ENCODE measurements around the gene CCL8.

The CCL8 gene

DNA sequence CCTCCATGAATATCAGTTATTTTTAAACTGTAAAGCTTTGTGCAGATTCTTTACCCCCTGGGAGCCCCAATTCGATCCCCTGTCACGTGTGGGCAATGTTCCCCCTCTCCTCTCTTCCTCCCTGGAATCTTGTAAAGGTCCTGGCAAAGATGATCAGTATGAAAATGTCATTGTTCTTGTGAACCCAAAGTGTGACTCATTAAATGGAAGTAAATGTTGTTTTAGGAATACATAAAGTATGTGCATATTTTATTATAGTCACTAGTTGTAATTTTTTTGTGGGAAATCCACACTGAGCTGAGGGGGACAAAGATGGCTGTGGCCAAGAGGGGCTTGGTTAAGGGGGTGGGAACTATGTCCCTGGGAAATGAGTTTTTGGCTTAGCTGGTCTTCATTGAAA lies 31.4 kb upstream of the CCL8 start:
- H3K4me3 ChIP-seq (ENCODE audit: low read depth, low read length) = no peak overlapping the region
- no peak for DNase-seq (ENCODE audit: low read depth, low spot score)
- in situ Hi-C loops (cut with HindIII; ENCODE audit: low sequenced_read_pairs) = no loop called here
- TF ChIP-seq, protein P1, sequence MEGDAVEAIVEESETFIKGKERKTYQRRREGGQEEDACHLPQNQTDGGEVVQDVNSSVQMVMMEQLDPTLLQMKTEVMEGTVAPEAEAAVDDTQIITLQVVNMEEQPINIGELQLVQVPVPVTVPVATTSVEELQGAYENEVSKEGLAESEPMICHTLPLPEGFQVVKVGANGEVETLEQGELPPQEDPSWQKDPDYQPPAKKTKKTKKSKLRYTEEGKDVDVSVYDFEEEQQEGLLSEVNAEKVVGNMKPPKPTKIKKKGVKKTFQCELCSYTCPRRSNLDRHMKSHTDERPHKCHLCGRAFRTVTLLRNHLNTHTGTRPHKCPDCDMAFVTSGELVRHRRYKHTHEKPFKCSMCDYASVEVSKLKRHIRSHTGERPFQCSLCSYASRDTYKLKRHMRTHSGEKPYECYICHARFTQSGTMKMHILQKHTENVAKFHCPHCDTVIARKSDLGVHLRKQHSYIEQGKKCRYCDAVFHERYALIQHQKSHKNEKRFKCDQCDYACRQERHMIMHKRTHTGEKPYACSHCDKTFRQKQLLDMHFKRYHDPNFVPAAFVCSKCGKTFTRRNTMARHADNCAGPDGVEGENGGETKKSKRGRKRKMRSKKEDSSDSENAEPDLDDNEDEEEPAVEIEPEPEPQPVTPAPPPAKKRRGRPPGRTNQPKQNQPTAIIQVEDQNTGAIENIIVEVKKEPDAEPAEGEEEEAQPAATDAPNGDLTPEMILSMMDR (IDR thresholded peaks at IDR 0.05; ENCODE audit: low read depth, low read length) = no peak

DNA sequence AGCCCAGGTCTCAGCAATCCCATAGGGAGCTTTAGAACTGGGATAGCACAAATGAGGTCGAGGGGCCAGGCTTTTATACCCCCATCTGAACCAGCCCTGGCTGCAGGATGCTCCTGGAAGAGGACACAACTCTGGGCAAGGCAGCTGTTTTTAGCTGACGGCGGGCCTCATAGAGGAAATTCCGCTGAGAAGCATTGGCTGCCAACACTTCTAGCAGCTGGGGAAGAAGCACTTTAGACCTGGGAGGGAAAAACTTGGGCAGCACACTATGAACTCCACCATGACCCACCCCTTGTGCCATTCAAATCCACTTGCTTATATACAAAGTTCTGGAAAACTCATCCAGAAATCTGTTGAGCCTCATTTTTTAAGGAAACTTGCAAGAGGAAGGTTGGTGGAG lies 28.6 kb upstream of the CCL8 start:
- in situ Hi-C loops (cut with HindIII; ENCODE audit: low sequenced_read_pairs) = no loop called here
- TF ChIP-seq, protein P1 (IDR thresholded peaks at IDR 0.05; ENCODE audit: low read depth, low read length) = no peak
- DNase-seq (ENCODE audit: low read depth, low spot score) = no peak
- H3K4me3 ChIP-seq (ENCODE audit: low read depth, low read length) = no peak overlapping the region

DNA sequence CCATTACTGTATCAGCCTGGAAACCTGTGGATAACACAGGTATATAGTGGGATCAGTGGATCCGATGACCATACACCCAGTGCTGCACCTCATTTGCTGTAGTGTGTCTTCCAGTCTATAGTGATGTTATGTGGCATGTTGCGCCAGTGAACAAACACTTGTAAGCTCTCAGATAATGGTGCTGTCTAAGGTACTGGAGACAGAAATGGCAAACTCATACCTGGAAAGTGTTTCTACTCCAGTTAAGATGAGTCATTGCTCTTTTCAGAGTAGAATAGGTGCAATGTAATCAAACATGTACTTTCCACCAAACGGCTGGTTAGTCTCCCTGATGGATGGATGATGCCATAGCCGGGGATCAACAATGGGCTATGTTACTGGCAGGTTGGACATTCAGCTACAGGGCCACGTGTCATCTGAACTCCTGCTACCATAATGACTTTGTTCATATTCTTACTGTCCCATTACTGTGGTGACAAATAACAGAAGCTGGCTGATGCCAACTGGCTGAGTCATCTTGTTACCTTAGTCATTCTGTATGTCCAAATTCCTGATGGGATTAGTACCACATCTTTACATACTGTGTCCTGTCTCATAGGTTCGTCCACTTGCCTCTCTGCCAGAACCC lies 27.4 kb upstream of the CCL8 start:
- in situ Hi-C loops (cut with HindIII; ENCODE audit: low sequenced_read_pairs) = no loop called here
- TF ChIP-seq, protein P1 (IDR thresholded peaks at IDR 0.05; ENCODE audit: low read depth, low read length) = no peak
- no peak overlapping the region for H3K4me3 ChIP-seq (ENCODE audit: low read depth, low read length)
- no peak for DNase-seq (ENCODE audit: low read depth, low spot score)

DNA sequence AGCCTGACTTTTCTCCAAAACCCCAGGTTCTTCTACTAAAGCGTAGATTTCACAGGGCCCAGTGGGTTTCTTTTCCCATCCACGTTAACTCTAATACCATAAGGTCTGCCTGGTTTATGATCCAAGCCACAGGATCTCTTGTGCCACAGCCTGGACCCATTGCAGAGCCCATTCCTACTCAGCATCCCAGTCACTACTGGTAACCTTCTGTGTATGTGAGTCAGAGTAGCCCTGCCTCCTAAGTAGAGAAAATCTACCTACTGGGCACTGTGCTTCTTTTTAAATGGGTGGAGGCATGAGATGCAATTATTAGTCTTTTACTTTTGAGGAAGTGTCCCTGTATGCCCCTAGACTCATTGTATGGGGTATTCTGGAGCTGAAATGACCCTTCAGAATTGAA lies 20.2 kb upstream of the CCL8 start:
- in situ Hi-C loops (cut with HindIII; ENCODE audit: low sequenced_read_pairs) = no loop called here
- no peak for DNase-seq (ENCODE audit: low read depth, low spot score)
- TF ChIP-seq, protein P1 (IDR thresholded peaks at IDR 0.05; ENCODE audit: low read depth, low read length) = no peak
- no peak overlapping the region for H3K4me3 ChIP-seq (ENCODE audit: low read depth, low read length)

DNA sequence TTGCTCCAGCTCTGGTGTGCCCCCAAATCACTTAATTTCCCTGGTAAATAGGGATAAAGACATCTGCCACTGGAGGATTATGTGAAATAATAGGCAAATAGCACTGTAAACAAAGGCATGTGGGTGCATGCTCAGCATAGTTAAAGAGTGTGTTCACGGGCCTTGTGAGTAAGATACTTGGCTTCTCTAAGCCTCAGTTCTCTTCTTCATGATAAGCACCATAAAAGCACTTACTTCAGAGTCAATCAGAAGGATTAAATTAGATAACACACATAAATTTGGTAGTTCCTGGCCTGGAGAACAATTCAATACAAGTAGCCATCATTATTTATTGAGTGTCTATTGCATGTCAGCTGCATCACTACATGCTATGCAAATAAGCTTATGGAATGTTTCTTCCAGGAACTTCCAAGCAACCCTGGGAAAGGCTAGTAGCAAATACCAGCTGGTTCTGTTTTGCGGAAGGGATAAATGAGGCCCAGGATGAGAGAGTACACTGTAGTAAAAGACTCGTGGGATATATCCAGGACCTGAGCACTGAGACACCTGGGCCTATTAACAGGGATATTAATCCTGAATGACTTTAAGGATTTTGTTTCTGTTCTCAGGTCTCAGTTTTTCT lies 19.2 kb upstream of the CCL8 start:
- DNase-seq (ENCODE audit: low read depth, low spot score) = peak; percentile 56
- H3K4me3 ChIP-seq (ENCODE audit: low read depth, low read length) = no peak overlapping the region
- in situ Hi-C loops (cut with HindIII; ENCODE audit: low sequenced_read_pairs) = no loop called here
- TF ChIP-seq, protein P1 (IDR thresholded peaks at IDR 0.05; ENCODE audit: low read depth, low read length) = no peak

DNA sequence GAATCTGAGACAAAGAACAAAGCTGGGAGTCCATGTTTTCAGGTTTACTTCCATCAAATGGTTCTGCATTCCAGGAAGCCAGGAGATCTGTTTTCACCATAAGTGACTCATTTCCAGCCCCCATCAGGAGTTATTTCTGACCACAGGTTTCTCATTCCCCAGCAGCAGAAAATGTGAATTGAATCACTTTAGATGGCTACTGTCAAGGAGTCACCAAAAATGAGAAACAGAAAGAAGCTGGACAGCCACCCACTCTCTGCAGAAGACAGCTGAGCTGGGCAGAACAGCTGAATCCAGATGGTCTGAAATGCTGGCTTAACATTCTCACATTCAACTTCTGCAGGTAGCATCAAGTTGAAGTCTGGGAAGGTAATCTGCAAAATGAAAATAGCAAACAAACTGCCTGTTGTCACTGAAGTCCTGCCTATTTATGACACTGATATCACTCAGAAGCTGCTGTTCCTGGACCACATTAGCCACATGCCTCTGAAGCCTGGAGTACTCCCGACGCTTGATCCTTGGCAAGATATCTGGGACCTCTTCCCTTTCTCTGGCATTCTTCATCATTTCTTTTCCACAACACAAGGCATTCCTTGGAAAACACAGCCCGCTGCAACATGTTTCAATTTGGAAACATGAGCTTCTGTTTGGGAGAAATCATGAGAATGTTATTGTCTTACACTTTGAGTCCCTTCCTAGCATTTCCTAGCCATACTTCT lies 18.4 kb upstream of the CCL8 start:
- H3K4me3 ChIP-seq (ENCODE audit: low read depth, low read length) = no peak overlapping the region
- in situ Hi-C loops (cut with HindIII; ENCODE audit: low sequenced_read_pairs) = no loop called here
- peak; percentile 72 for DNase-seq (ENCODE audit: low read depth, low spot score)
- TF ChIP-seq, protein P1 (IDR thresholded peaks at IDR 0.05; ENCODE audit: low read depth, low read length) = no peak

Data from astrocyte of the spinal cord (primary cell).